GM21576 (cell line): ENCODE measurements around the gene IDH3G.

Source experiments
- ATAC-seq: cut with Tn5 transposase; IDR thresholded peaks from one replicate; pipeline ENCODE4 v1.9.1; 2021; ENCODE audit warnings: mild to moderate bottlenecking, moderate library complexity; ENCODE audit not compliant: unreplicated experiment

IDH3G gene

DNA sequence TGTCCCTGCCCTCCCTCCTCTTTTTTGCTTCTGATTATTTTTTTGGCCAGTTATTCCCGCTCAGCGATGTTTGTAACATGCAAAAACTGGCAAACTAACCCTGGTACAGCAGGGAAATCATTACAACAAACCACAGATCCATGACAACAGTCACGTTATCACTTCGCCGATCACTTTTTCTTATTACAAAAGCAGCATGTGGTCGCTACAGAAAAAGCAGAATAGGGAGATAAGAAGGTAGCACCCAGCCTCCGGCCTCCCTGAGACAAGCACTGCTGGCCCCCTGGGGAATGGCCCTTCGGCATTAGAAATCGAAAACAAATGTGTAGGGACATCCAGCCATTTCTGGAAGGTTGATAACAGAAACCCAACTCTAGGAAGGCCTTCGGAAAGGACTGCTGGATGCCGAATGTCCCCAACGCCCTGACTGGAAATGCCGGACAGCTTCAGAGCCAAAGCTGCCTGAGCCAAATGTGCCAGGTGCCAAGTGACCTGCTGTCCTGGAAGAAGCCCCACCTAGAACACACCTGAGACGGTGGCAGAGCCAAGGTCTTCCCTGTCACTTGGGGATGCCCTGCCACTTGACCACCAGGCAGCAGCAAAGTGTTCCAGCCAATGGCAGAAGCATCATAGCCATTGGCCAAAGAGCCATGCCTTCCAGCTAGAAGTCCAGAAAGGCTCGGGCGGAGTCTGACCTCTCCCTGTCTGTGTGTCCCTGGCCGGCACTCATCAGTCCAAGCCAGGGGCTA is 2.9 kb downstream of the IDH3G start:
- no peak for ATAC-seq

DNA sequence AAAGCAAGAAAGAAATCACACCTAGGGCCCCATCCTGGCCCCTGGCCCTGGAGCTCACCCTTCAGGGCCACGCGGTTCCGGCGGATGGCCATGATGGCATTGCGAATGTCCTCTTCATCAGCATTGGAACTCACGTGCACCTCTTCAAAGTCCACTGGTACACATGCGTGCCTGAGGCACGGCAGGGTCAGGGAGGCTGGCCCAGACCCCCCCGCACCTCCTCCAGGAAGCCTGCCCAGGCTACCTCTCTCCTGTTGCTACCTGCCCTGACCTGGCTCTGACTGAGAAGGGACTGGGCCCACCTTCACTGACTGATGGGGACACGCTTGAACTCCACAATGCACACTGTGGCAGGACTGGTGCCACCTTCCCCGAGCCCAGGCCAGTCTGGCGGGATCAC is 4.5 kb downstream of the IDH3G start:
- ATAC-seq, result no peak

DNA sequence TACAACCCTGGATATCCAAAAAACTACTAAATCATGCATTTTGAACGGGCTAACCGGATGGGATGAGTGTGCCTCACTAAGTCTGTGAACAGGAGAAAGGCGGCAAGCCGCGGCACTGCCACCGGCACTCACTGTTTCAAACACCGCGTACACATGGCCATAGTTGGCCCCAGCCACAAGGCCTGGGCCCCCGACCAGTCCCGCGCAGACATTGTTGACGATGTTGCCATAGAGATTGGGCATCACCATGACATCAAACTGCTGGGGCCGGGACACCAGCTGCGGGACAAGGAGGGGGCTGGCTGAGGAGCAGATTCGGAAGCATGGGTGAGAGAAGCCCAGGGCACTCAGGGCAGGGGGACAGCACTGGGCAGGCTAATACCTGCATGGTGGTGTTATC is 7.5 kb downstream of the IDH3G start:
- ATAC-seq, result no peak

DNA sequence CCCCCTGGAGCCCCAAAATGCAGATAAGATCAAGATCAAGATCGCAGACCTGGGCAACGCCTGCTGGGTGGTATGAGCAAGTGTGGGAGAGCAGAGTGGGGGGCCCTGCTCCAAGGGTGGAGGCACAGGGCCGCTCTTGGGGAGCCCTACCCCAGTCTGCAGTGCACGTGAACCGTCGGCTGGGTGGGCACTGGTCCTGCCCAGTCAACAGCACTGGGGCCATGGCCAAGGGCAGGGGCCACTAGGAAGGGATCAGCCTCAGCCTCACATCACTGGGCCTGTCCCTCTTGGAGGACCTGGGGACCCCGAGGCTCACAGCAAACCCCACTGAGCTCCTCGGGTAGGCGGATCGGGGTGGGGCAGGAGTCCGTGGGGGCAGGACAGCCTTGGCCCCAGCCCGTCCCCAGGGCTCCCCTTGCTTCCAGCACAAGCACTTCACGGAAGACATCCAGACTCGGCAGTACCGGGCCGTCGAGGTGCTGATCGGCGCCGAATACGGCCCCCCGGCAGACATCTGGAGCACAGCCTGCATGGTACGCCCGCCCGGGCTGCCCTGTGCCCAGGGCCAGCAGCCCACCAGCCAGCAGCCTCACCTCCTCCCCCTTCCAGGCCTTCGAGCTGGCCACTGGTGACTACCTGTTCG is 9.7 kb downstream of the IDH3G start:
- ATAC-seq, result no peak

DNA sequence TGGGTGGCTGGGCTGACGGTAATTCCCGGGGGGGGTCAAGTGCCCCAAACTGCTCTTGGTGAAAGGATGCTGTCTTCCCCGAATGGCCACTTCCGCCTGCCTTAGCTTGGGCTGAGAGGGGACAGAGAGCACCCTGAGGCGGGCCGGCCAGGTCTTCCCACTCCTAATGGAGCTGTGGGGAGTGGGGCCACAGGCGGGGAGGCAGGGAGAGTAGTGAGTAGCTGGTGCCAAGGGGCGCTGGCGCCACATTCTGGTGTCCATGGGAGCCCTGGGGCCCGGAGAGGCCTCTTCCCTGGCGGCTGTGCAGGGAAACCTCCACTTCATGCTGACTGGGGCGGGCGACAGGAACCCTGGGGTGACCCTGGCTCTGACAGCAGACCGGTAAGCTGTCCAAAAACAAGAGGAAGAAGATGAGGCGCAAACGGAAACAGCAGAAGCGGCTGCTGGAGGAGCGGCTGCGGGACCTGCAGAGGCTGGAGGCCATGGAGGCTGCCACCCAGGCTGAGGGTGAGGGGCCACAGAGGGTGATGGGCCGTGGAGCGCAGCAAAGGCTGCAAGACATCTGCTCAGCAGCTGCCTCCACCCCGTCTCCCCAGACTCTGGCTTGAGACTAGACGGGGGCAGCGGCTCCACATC is 10.7 kb downstream of the IDH3G start:
- ATAC-seq, result no peak

DNA sequence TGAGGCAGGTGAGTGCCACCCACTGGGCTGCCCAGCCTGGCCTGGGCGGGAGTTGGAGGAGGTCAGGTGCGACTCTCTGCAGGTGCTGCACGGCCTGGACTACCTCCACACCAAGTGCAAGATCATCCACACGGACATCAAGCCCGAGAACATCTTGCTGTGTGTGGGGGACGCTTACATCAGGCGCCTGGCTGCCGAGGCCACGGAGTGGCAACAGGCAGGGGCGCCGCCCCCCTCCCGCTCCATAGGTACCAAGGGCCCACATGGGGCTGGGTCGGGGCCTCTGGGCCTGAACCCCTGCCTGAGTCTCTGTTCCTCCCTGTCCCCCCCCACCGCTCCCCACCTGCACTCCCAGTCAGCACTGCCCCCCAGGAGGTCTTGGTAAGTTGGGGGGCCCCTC is 11.3 kb downstream of the IDH3G start:
- ATAC-seq, result no peak

DNA sequence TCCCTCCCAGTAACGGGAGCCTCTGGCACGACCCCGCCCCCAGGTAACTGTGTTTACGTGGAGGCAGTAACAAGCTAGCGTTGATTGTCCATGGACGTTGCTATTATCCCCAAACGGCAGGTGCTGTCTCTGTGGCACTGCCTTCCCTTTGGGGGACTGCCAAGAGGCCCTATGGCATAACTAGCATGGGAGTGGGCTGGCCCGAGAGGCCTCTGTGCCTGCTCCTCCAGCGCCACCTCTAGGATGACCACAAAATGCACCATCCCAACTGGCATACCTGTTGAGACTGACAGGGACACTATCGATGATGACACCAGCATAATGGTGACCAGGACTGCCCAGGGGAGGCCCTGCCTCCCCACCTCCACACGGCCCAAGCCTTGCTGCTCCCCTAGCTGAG is 11.9 kb downstream of the IDH3G start:
- ATAC-seq, result no peak

DNA sequence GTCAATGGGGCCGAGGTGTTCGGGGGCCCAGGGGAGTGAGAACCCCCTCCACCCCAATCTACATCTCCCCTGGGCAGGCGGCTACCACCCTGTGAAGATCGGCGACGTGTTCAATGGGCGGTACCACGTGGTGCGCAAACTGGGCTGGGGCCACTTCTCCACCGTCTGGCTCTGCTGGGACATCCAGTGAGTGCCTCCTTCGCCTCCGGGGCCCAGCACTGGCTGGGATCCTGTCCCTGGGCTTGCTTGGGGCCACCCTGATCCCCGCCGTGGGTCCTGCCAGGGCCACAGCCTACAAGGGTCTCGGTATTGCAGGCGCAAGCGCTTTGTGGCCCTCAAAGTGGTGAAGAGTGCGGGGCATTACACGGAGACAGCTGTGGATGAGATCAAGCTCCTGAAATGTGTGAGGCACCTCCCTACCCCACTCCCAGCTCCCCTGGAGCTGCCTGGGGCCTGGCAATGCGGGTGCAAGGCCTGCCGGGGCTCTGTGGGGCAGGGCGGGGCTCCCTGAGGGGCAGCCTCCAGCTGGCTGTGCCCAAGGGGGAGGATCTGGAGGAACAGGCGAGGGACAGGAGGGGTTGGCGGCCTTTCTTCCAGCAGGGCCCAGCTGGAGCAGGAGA is 12.6 kb downstream of the IDH3G start:
- no peak for ATAC-seq

DNA sequence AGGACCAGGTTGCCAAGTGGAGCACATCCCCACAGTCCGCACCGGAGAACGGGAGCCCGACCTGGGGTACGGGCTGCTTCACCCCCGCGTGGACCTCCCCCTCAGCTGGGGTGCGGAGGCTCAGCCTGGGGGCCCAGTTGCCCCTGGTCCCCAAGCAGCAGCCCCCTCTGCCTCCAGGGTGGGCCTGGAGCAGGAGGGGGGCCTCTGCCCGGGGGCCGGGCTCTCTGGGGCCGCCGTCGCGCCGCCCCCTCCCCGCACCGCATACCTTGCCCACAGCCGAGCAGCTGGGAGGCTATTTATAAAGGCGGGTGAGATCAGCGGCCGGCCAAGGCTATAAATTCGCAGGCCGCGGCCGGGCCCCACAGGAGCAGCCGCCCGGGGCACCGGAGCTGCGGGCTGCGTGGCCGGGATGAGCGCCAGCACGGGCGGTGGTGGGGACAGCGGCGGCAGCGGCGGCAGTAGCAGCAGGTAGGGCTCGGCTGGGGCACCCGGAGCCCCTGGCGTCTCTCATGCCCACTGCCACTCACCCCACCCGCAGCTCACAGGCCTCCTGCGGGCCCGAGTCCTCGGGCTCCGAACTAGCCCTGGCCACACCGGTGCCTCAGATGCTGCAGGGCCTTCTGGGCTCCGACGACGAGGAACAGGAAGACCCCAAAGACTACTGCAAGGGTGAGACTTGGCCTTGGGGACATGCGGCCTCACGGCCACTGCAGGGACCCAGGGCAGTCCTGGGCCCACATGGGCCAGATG is 13.3 kb downstream of the IDH3G start, which contains the start of gene SRPK3:
TSS of gene SRPK3 (plus strand) at position 364 of the 750 bp plus-strand sequence. CDS start at position 410, 46 bp downstream.
- ATAC-seq, result no peak

DNA sequence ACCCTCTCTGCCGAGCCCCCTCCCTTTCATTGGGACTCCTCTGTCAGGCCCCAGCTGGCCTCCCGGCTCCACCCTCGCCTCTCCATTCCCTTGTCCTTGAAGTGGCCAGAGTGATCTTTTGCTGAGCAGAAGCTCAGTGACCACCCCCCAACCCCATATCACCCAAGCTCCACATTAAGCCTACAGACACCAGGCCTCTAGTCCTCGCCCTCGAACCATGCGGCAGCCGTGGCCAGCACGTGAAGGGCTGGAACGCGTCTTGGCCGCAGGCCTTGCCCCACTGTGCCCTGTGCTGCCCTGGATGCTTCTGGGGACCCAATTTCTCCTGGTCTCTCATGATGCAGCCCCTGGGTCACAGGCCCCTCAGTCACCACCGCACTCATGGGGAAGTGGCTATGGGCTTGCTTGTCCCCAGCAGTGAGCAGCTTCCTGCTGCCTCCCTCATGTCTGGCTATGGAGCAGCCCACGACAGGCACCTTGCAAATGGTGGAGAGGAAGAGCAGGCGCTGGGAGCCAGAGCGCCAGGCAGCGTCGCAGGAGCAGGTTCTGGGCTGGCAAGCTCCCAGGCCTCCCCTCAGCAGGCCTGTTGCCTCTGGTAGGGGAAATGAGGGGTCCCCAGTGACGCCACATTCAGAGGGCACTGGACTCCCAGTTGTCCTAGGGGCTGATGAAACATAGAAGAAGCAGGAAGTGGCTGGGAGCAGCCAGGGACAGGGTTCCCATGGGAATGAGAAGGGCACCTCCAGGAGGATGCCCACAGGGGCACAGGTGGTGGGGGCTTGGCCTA is 14.1 kb downstream of the IDH3G start:
- no peak for ATAC-seq

DNA sequence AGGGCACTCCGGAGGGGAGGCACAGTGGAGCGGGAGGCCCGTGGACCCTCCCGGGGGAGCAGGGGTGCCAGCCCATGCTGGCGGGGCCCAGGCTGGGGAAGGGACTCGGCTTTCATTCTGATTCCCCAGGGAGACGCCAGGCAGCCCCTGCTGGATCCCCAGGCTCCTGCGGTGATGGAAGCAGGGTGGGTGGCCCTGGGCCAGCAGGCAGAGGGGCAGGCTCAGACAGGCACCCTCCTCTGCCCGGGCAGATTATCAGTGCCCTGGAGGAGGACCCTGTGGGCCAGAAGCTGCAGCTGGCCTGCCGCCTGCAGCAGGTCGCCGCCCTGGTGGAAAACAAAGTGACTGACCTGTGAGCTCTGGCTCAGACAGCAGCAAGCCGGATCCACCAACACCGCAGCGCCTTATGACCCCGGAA is 15.5 kb downstream of the IDH3G start:
- ATAC-seq, result no peak

DNA sequence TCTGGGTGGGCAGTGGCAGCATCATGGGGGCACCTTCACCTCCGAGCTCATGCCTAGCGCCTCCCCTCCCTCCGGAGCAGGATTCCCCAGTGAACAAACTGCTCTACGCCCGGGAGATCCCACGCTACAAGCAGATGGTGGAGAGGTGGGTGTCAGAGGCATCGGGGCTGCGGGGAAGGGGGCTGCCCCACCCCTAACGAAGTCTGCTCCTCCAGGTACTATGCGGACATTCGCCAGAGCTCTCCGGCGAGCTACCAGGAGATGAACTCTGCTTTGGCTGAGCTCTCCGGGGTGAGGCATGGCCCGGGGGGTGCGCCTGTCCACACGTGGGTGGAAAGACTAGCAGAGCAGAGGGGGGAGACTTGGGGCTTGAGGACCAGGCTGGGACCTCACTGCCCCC is 16.0 kb downstream of the IDH3G start:
- ATAC-seq, result no peak

DNA sequence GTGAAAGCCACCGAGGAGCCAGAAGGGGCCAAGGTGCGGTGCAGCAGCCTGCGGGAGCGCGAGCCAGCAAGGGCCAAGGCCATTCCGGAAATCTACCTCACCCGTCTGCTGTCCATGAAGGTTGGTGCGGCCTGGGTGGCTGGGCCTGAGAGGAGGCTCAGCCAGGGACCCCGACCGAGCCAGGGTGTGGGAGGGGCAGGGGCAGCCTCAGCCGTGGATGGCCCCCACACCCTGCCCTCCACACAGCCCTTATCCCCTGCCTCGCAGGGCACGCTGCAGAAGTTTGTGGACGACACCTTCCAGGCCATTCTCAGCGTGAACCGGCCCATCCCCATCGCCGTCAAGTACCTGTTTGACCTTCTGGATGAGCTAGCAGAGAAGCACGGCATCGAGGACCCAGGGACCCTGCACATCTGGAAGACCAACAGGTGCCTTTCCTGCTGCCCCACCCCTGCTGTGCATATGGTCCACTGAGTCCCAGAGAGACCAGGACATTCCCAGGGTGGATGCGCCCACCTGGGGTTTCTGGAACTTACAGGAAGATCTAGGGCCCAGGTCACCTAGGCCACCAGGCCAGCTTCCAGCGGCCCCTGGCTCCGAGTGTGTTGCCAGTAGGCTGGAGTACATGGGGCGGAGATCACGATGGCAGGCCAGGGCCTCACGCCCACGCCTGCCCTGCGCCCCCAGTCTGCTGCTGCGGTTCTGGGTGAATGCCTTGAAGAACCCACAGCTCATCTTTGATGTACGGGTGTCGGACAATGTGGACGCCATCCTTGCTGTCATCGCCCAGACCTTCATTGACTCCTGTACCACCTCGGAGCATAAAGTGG is 16.7 kb downstream of the IDH3G start:
- ATAC-seq, result no peak

DNA sequence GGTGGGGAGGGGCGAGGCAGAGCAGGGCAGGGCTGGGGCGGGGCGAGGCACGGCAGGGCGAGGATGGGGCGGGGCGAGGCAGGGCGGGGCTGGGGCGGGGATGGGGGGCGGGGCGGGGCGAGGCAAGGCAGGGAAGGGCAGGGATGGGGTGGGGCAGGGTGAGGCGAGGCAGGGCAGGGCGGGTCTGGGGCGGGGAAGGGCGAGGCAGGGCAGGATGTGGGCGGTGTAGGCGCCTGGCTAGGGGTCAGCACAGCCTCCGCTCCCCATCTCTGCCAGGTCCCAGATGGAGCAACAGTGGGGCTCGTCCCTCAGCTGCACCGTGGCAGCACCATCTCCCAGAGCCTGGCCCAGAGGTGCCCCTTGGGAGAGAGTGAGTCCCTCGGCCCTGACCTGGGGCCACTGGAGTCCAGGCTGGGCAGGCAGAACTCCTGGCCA is 17.5 kb downstream of the IDH3G start:
- no peak for ATAC-seq

DNA sequence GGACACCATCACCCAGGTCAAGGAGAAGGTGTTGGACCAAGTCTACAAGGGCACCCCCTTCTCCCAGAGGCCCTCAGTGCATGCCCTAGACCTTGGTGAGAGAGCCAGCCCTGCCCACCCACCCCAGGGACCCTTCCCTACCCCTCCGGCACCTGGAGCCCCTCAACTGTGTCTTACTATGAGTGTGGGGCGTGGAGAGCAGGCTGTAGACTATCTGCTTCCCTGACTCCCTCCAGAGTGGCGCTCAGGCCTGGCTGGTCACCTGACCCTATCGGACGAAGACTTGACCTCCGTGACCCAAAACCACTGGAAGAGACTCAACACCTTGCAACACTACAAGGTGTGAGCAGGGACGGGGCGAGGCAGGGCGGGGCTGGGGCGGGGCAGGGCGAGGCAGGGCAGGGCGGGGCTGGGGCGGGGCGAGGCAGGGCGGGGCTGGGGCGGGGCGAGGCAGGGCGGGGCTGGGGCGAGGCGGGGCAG is 18.0 kb downstream of the IDH3G start:
- no peak for ATAC-seq

DNA sequence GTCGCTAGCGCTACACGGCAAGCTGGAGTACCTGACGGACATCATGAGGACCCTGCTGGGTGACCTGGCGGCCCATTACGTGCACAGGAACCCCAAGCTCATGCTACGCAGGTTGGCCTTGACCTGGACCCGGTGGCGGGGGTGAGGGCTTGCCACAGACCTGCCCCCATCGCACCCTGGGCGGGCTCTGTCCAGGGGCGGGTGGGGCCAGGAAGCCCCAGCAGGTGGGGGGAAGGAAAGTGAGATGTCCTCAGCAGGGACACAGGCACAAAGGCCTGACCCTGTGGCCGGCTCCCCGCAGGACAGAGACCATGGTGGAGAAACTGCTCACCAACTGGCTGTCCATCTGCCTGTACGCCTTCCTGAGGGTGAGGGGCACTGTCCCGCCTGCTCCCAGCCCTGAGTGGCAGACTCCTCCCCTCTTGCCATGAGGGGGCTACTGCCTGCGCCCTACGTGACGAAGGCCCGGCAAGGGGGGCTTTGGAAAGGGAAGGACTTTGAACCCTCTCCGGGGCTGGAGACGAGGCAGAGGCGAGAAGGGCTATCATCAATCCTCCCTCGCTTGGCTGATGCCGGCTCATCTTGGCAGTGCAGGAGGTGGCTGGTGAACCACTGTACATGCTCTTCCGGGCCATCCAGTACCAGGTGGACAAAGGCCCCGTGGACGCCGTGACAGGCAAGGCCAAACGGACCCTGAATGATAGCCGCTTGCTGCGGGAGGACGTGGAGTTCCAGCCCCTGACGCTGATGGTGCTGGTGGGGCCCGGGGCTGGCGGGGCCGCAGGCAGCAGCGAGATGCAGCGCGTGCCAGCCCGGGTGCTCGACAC is 18.7 kb downstream of the IDH3G start:
- ATAC-seq, result no peak

DNA sequence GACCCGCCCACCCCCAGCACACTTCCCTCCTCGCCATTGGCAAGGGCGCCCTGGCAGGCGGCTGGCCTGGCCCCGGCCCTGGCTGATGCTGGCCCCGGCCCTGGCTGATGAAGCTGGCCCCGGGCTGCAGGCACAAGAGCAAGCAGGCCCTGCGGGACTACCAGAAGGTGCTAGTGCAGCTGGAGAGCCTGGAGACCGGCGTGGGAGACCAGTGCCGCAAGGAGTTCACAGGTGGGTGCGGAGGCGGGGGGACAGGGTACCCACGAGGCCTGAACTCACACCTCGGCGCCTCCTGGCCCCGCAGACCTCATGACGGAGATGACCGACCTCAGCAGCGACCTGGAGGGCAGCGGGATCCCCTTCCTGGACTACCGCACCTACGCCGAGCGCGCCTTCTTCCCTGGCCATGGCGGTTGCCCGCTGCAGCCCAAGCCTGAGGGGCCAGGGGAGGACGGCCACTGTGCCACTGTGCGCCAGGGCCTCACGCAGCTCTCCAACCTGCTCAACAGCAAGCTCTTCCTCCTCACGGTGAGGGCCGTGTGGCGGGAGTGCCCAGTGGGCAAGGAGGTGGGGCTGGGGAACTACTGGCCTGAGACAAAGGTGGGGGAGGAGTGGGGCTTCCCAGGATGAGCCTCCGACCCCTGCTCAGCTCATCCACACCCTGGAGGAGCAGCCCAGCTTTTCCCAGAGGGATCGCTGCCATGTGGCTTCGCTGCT is 19.4 kb downstream of the IDH3G start:
- no peak for ATAC-seq
